ENCODE results near the gene NACC2. TPM values are rescaled to one million over a fixed set of nuclear protein-coding genes. Genes with fewer than 3 reads are reported as not detected.
A peak's percentile ranks its signal among the peaks of the same experiment; 100 is the strongest.

Gene NACC2
- total and polyA plus RNA-seq, 9 of the 15 experiments (the other 6 are each of a cell fraction or from before 2014, with no cell fraction given), result 0.70 to 25.1 (median 5.6) TPM

DNA sequence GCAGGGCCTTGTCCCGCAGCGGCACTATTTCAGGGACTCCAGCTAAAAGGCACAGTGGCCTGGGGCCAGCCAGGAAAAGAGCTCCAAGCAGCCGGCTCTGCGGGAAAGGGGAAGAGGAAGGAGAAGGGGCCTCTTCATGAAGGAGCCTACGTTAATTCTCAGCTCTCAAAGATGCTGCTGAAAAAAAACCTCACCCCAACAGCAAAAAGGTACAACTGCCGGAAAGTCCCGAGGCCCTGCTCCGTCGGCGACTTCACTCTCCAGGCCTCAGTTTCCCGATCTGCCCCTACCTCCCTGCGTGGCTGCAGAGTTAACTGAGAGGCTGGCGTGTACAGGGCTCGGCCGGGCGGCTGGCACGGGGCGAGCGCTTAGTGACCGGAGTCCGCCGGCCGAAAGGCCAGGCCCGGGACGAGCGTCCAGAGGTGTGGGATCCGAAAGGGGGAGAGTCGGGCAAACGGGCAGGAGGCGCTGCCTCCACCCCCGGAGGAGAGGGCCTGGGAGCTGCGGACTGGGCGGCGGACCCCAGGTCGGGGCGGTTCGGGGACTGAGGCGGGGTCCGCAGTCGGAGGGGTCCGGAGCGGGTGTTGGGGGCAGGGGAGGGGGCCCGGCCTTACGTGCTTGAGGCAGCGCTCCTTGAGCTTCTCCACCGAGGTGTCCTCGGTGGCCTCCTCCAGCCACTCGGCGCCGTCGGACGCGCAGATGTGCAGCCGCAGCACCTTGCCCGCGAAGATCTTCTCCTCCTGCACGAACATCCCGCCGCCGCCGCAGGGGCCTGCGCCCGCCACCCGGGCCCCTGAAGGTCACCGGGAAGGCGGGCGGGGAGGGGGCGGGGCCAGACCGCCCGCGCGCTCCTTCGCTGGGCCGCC lies 134.4 kb downstream of the NACC2 start (continued):
- TF ChIP-seq MBD1 (CRISPR knock-in tag; IDR thresholded peaks at IDR 0.05), result no peak
- TF ChIP-seq BRF1 (IDR thresholded peaks at IDR 0.05; ENCODE audit: borderline replicate concordance, extremely low read depth, insufficient read length), result no peak
- no peak for TF ChIP-seq HMG20B (CRISPR knock-in tag; IDR thresholded peaks at IDR 0.05)
- TF ChIP-seq, protein P1, sequence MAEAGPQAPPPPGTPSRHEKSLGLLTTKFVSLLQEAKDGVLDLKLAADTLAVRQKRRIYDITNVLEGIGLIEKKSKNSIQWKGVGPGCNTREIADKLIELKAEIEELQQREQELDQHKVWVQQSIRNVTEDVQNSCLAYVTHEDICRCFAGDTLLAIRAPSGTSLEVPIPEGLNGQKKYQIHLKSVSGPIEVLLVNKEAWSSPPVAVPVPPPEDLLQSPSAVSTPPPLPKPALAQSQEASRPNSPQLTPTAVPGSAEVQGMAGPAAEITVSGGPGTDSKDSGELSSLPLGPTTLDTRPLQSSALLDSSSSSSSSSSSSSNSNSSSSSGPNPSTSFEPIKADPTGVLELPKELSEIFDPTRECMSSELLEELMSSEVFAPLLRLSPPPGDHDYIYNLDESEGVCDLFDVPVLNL (CRISPR knock-in tag; IDR thresholded peaks at IDR 0.05; ENCODE audit: low read depth), result no peak
- TF ChIP-seq NFXL1 (CRISPR knock-in tag; IDR thresholded peaks at IDR 0.05), result no peak
- peak; percentile 46 to 80; a peak in 1 of 4 replicates for TF ChIP-seq SIN3A (IDR thresholded peaks at IDR 0.05; ENCODE audit: borderline replicate concordance in 2 of 2, control insufficient read depth in 1 of 2, low read depth in 2 of 2, low read length in 2 of 2)
- TF ChIP-seq RFX5 (IDR thresholded peaks at IDR 0.05; ENCODE audit: low read depth, low read length), result no peak
- TF ChIP-seq CTCF (IDR thresholded peaks at IDR 0.05 in 2 of 3, conservative IDR thresholded peaks at IDR 0.05 in 1 of 3; ENCODE audit: insufficient read depth in 2 of 3, low read depth in 1 of 3, low read length in 3 of 3), result no peak
- no peak for TF ChIP-seq NRF1 (conservative IDR thresholded peaks at IDR 0.05 in 1 of 2, IDR thresholded peaks at IDR 0.05 in 1 of 2)
- no peak for TF ChIP-seq TARDBP (IDR thresholded peaks at IDR 0.05)
- TF ChIP-seq MTF1 (CRISPR knock-in tag; IDR thresholded peaks at IDR 0.05; ENCODE audit: borderline replicate concordance), result no peak
- TF ChIP-seq ATF4 (CRISPR knock-in tag; IDR thresholded peaks at IDR 0.05), result 0 out of 2 replicates have a peak, but pooled peaks have one; percentile 31
- no peak for TF ChIP-seq BCLAF1 (IDR thresholded peaks at IDR 0.05; ENCODE audit: borderline replicate concordance in 1 of 2, control insufficient read depth in 1 of 2, low read depth in 2 of 2, low read length in 1 of 2)
- TF ChIP-seq ZNF212 (CRISPR knock-in tag; IDR thresholded peaks at IDR 0.05), result no peak
- no peak for TF ChIP-seq ZZZ3 (IDR thresholded peaks at IDR 0.05)
- TF ChIP-seq THRAP3 (IDR thresholded peaks at IDR 0.05; ENCODE audit: borderline replicate concordance), result no peak
- no peak for TF ChIP-seq TSC22D4 (tag; IDR thresholded peaks at IDR 0.05)

All from K562 (cell line).